IMR-90 (cell line): ENCODE data around the gene AKAP6.

ENCODE experiments used
- CTCF ChIP-seq: conservative IDR thresholded peaks from 2 replicates; pipeline ENCODE4 v1.5.1; 2012; ENCODE audit warnings: mild to moderate bottlenecking, low read depth, low read length, improper control_type of control experiment
- ELK1 ChIP-seq: fragments of 150-350 bp; IDR thresholded peaks from 2 replicates; pipeline ENCODE4 v1.6.1; 2016; ENCODE audit warnings: low read depth, mild to moderate bottlenecking, low read length, moderate library complexity, borderline replicate concordance

GRCh38 chr14:32561520-32561919 is 232.4 kb downstream of the AKAP6 start:
- TF ChIP-seq CTCF (no peak), ELK1 (no peak)
